Ovary (tissue), 9 donors: ENCODE measurements around the gene BCOR. TPM values are rescaled to one million over a fixed set of nuclear protein-coding genes. Genes with fewer than 3 reads are reported as not detected.

Experiments used
- DNase-seq, 5 donors: peaks; one replicate each; pipeline ENCODE4 v3.0.0-alpha.2; 2019 to 2020
- H3K27ac ChIP-seq, 2 donors: fragments of 200-600 bp; one replicate each; pipeline versions ENCODE4 v1.5.1 to v1.8.0; 2019 to 2022
- H3K27me3 ChIP-seq: fragments of 200-600 bp; one replicate; pipeline ENCODE4 v1.8.0; 2022
- H3K36me3 ChIP-seq: fragments of 200-600 bp; sonication (generic); one replicate; pipeline ENCODE4 v1.5.1; 2019
- H3K4me1 ChIP-seq: one replicate; pipeline ENCODE4 v1.8.1; 2013; ENCODE audit warnings: mild to moderate bottlenecking, moderate library complexity; ENCODE audit not compliant: insufficient read depth
- H3K4me3 ChIP-seq: fragments of 200-600 bp; sonication (generic); one replicate; pipeline ENCODE4 v1.5.1; 2017
- H3K9me3 ChIP-seq, 2 donors: fragments of 200-600 bp in 1 of 2; sonication (generic) in 1 of 2; one replicate each; pipeline versions ENCODE4 v1.5.1 to v1.8.1; 2013 to 2019; ENCODE audit warnings: mild to moderate bottlenecking in 1 of 2, moderate library complexity in 1 of 2
- EP300 ChIP-seq: sonication (generic); formaldehyde crosslinking; IDR thresholded peaks from one replicate; pipeline ENCODE4 v1.6.1; 2017; ENCODE audit warnings: antibody characterized with exemption
- POLR2A ChIP-seq: fragments of 450-650 bp; IDR thresholded peaks from one replicate; pipeline ENCODE4 v1.6.1; 2017; ENCODE audit warnings: antibody characterized with exemption, mild to moderate bottlenecking, moderate library complexity
- WGBS, 3 donors: extraction: QIAGEN DNeasy Blood & Tissue Kit in 1 of 3; methylation state at CpG; one replicate each; pipeline versions ENCODE4 v1.1.5 to v1.1.7; 2013 to 2017; 5-methylcytosine and 5-hydroxymethylcytosine counted together
- intact Hi-C, 4 donors: fragments of 100-400 bp; cut with DNase I; formaldehyde crosslinking; loops; one replicate each; pipeline versions ENCODE4 v1.11.0 to v1.15.1; 2022 to 2023
- polyA plus RNA-seq, 2 donors: library from polyadenylated mRNA; stranded (reverse); fragments of 200-250 nt in 1 of 2; fragments of 350-450 nt in 1 of 2; fragmentation: Illumina TruSeq in 1 of 2; extraction: RNeasy Lipid Tissue Mini Kit (QIAGEN cat#74804) in 1 of 2; gene quantifications; one replicate each; pipeline ENCODE4 v1.2.3, GENCODE V29; 2013 to 2014
- total RNA-seq, 7 donors: library from RNA; depleted of rRNA in 2 of 7; stranded (reverse); fragments of >200 nt in 2 of 7; fragmentation: NEBNext Ultra II Directional in 3 of 7; extraction: Animal tissue kit (Norgen Biotek cat#: 25700) in 3 of 7; gene quantifications; one replicate each; pipeline versions ENCODE4 v1.1.0 to v1.2.4, GENCODE V29; 2016 to 2023
- TF ChIP-seq, protein P1 (sequence below), 3 donors: fragments of 450-650 bp in 2 of 3; fragments of 200-600 bp in 1 of 3; IDR thresholded peaks; one replicate each; pipeline versions ENCODE4 v1.5.1 to v1.8.0; 2016 to 2022; ENCODE audit warnings: antibody characterized with exemption in 3 of 3, mild to moderate bottlenecking in 1 of 3
- donor health status: DM: no; HTN: no; CAD: no; lungs with moderate emphysema.
- donor health status: DM: no; HTN: no; CAD: no.
- donor health status: Bipolar disorder and iron deficiency.
- donor health status: DM: yes; HTN: yes; CAD: no.
- donor health status: DM: no; HTN: no; CAD: no.
- donor health status: DM: yes; HTN: yes; CAD: no.

Gene BCOR
- total and polyA plus RNA-seq, 9 donors = 17.7 to 57.2 (median 42.3) TPM

DNA sequence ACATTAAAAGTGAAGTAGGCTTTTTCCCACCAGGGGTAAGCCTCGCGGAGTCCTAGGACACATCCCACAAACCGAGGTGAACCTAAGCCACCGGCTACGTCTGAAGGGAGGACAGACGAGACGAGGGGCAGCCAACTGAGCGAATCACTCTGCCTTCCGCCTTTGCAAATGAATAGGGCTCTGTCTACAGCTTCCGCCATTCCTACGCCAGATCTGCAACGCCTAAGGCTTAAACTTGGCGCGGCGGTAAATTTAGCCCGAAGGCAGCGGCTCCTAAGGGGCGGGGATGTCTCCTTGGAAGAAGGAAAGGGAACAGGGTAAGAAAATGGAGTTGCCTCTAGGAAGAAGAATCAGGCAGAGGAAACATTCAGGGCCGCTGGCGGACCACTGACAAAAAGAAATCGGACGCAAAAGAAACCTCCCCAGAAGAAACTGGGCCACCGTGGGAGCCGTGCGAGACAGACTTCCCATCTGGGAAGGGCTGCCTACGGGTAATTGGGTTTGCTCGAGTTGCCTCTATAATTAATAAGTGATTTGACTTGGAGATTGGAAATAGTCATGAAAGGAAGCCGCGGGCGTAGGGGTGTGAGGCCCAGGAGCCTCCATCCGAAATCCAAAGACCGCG, 90.5 kb downstream of the BCOR start:
- Histone ChIP-seq H3K27ac (no peak overlapping the region), H3K4me3 (no peak overlapping the region), H3K36me3 (no peaks in the 10 kb centered on the region), H3K4me1 (peaks cover 7% of the 10 kb centered on the region), H3K9me3 (no peaks in the 10 kb centered on the region), H3K27me3 (no peaks in the 10 kb centered on the region)
- WGBS, 3 donors = 47 to 56% (median 55%) methylated on average over 33 of the region's 33 CpGs
- intact Hi-C loops = loop anchor here in 1 of 4 donors (10.0 kb wide), 1 partner anchor 258 kb away; no protein-coding TSS in a partner anchor
- no peak for DNase-seq
- no peak for TF ChIP-seq EP300
- TF ChIP-seq POLR2A = no peak
- TF ChIP-seq, protein P1, sequence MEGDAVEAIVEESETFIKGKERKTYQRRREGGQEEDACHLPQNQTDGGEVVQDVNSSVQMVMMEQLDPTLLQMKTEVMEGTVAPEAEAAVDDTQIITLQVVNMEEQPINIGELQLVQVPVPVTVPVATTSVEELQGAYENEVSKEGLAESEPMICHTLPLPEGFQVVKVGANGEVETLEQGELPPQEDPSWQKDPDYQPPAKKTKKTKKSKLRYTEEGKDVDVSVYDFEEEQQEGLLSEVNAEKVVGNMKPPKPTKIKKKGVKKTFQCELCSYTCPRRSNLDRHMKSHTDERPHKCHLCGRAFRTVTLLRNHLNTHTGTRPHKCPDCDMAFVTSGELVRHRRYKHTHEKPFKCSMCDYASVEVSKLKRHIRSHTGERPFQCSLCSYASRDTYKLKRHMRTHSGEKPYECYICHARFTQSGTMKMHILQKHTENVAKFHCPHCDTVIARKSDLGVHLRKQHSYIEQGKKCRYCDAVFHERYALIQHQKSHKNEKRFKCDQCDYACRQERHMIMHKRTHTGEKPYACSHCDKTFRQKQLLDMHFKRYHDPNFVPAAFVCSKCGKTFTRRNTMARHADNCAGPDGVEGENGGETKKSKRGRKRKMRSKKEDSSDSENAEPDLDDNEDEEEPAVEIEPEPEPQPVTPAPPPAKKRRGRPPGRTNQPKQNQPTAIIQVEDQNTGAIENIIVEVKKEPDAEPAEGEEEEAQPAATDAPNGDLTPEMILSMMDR (IDR thresholded peaks at IDR 0.05) = no peak

DNA sequence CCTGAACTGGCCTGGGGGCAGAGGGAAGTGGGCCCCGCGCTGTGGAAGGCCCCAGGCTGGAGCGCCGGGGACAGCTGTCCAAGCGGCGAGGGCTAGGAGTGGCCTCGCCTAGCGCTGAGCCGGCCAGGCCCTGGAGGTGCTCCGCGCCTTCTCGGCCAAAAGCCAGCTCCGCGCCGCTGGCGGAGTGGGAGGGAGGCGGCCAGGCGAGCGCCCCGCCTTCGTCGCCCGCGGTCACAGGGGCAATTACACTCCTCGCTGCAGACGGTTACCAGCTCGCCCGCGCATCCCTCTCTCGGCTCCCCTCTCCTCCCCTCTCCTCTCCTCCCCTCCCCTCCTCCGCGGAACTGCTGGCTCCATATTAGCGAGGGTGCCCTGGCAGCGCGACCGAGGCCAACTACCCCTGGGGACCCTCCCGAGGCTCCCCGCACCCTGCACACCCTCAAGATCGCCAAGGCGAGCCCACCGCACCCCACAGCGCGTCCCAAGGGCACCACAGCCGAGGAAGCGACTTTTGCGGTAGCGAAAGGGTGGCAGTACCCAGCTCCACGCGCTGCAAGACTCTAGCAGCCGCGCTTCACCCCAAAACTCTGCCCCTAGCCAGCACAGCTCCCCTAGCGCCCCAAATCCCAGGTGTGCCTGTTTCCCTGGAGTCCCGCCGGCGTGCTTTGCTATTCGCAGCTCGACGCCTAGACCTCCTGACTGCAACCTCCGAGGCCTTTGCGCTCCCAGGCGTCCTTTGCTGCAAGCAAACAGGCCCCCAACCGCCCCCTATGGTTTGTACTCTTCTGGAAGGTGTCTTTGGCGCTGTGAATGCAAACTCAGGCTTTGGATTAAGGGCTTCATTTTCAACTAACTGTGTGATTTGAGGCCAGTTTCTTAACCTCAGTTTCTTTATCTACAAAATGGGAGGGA, 91.4 kb downstream of the BCOR start:
- DNase-seq = peak; percentile 53 to 69 (median 60)
- Histone ChIP-seq H3K27me3 (no peaks in the 10 kb centered on the region), H3K27ac (no peak overlapping the region), H3K4me3 (no peak overlapping the region), H3K36me3 (no peaks in the 10 kb centered on the region), H3K4me1 (peaks cover 3% of the 10 kb centered on the region), H3K9me3 (no peaks in the 10 kb centered on the region)
- WGBS, 3 donors = 31 to 37% (median 32%) methylated on average over 59 to 63 of the region's 63 CpGs
- TF ChIP-seq EP300 (no peak), POLR2A (no peak)
- TF ChIP-seq, protein P1 (IDR thresholded peaks at IDR 0.05) = no peak
- intact Hi-C loops = loop anchor here in 1 of 4 donors (10.0 kb wide), 1 partner anchor 258 kb away; no protein-coding TSS in a partner anchor

DNA sequence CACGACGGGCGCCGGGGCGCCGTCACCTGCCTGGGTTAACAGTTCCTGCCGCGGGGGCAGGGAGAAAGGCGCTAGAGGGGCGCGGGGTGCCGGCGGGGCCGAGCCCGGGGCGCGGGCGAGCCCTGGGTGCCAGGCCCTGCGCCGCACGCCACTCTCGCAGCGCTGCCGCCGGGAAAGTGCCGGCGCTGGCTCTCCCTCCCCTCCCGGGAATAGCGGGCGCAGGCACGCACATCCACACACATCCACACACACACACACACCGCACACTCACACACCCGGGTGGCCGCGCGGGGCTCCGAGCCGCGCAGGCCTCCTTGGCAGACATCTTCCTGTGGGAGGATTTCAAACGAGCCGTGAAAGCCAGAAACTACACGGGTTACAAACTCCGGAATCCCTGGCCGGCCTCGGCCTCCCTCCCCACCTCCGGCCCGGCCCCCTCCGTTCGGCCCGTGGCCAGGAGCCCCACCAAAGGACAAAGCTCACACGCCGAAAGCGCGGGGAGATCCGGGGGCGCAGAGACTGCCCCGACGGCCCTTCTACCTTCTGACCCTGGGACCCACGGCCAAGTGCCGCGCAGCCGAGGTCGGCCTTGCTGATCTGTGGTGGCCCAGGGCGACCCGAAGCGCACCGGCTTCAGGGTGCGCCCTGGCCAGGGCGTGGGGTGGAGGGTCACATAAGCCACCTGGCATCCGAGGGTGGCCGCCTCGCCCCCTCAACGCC, 92.3 kb downstream of the BCOR start:
- intact Hi-C loops = loop anchor here in 1 of 4 donors (10.0 kb wide), 1 partner anchor 259 kb away; no protein-coding TSS in a partner anchor
- Histone ChIP-seq H3K36me3 (no peaks in the 10 kb centered on the region), H3K4me3 (no peak overlapping the region), H3K9me3 (no peaks in the 10 kb centered on the region), H3K27me3 (no peaks in the 10 kb centered on the region), H3K4me1 (peaks cover 3% of the 10 kb centered on the region), H3K27ac (no peak overlapping the region)
- TF ChIP-seq EP300 (no peak), POLR2A (no peak)
- TF ChIP-seq, protein P1 (IDR thresholded peaks at IDR 0.05) = no peak
- 15 to 25% (median 17%) methylated on average over 57 to 73 of the region's 73 CpGs for WGBS, 3 donors
- peak in 3 of 5 donors; percentile 24 to 62 (median 50) for DNase-seq

DNA sequence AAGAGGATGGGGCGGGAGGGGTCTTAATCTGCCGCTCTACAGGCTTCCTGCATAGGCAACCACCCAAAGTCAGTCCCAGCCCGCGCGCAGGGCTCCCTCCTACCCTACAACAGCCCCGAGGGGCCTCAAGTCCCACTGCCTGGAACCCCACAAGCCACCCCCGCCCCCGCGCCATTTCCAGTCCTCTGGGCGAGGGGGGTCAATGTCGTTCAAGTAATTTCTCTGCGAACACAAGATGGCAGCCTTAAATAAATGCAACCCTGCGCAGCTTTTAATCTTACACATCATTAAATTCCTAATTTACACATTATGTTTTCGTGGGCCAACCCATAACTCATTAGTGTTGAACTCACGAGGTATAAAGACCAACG, 92.9 kb downstream of the BCOR start:
- Histone ChIP-seq H3K27me3 (no peaks in the 10 kb centered on the region), H3K4me1 (peaks cover 3% of the 10 kb centered on the region), H3K36me3 (no peaks in the 10 kb centered on the region), H3K9me3 (no peaks in the 10 kb centered on the region), H3K27ac (no peak overlapping the region), H3K4me3 (no peak overlapping the region)
- 50 to 58% (median 51%) methylated on average over 16 of the region's 16 CpGs for WGBS, 3 donors
- DNase-seq = no peak
- TF ChIP-seq, protein P1 (IDR thresholded peaks at IDR 0.05) = no peak
- TF ChIP-seq POLR2A (no peak), EP300 (no peak)
- intact Hi-C loops = loop anchor here in 1 of 4 donors (10.0 kb wide), 1 partner anchor 260 kb away; no protein-coding TSS in a partner anchor
